HG02981 (cell line): ENCODE data around the gene PIK3CD.

ENCODE experiments used
- ATAC-seq: cut with Tn5 transposase; IDR thresholded peaks from one replicate; pipeline ENCODE4 v1.9.1; 2021; ENCODE audit warnings: mild to moderate bottlenecking, moderate library complexity; ENCODE audit not compliant: unreplicated experiment

The PIK3CD gene

DNA sequence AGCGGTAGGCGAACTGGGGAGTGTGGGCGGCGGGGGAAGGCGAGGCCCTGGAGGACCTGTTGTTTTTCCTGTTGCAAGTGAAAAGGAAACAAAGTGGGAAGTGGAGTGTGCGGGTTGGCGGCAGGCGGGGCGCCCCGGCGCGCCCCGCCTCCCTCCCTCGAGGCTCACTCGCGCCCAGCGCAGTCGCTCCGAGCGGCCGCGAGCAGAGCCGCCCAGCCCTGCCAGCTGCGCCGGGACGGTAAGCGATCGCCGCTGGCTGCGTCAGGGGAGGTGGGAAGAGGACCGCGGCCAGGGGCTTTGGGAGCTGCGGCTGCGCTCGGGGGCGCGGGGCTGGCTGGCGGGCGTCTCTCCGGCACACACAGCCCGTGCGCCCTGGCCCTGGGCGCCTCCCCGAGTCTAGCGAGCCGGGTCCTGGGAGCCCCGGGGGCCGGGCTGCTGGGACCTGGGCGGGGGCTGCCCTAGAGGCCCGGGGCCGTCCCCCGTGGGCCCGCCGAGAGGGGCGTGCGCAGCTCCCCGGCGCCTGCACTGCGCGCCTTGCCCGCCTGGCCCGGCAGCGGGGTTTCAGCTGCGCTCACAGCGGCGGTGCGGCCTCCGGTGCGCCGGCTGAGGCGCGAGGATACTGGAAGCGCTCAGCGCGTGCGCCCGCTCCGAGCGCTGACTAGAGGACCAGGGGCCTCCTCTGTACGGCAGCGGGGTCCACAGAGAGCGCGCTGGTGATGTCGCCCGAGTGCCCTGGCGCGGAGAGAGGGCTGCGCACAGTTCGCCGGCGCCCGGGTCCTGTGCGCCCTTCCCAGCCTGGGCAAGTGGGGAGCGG is at the start of gene PIK3CD:
TSS of gene PIK3CD (plus strand) at position 167 of the 814 bp plus-strand sequence. CDS start 58,725 bp downstream, outside the sequence.
- no peak for ATAC-seq

DNA sequence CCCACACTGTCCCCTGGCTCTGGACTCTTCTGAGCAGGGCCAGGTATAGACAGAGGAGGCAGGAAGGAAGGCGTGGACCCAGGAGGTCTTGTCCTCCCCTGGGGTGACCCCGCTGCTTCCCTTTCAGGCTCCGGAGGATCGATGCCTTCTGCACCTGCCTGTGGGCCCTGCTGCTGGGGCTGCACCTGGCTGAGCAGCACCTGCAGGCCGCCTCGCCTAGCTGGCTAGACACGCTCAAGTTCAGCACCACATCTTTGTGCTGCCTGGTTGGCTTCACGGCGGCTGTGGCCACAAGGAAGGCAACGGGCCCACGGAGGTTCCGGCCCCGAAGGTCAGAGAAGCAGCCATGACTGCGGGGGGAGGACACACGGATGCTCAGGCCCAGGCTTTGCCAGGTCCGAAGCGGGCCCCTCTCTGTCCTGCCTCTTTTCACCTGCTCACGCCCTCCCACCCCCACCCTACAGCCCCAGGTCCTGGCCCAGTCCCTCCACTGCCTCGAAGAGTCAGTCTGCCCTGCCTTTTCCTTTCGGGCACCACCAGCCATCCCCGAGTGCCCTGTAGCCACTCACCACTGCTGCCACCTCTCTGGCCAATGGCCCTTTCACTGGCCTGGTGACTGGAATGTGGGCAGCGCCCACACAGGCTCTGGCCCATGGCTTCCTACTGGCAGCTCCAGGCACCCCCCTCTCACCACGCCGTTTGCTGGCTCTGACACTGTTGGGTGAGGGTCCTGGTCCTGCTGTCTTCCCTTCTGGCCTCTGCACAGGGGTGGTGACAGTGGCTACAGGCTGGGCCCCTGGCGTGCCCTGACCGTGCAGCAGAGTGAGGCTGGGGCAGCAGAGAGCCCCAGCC is 49.4 kb upstream of the PIK3CD start:
- ATAC-seq: no peak

DNA sequence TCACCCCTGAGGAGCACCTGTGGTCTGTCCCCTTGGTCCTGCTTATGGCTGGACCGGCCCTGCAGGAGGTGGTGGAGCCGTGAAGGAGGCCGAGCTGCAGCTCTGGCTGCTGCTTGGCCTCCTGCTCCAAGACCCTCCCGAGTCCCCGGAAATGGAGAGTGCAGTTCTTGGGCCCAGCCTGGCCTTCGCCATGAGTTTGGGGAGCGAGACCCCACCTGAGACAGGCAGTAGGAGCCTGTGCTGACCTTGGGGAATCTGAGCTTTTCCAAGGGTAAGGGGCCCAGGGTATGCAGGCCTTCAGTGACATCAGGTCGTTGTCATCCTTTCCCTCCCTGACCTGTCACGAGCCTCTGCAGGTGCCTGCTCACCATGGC is 48.8 kb upstream of the PIK3CD start:
- no peak for ATAC-seq

DNA sequence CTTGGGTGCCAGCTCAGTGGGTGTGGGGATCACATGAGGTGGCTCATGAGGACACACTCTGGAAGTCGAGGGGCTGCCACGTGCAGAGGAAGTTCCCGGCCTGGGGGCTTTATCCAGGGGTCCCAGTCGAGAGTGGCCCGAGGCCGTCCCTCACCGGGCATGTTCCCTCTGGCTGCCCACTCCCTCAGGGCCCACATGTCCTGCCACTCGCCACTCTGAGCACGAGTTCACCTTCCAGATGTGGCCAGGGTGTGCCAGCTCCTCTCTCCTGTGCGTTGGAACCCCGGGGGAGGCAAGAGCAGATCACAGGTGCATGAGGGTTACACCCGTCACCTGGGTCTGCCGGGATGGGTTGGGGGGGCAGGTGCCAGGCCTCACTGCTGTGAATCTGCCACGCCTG is 48.2 kb upstream of the PIK3CD start:
- ATAC-seq: no peak

DNA sequence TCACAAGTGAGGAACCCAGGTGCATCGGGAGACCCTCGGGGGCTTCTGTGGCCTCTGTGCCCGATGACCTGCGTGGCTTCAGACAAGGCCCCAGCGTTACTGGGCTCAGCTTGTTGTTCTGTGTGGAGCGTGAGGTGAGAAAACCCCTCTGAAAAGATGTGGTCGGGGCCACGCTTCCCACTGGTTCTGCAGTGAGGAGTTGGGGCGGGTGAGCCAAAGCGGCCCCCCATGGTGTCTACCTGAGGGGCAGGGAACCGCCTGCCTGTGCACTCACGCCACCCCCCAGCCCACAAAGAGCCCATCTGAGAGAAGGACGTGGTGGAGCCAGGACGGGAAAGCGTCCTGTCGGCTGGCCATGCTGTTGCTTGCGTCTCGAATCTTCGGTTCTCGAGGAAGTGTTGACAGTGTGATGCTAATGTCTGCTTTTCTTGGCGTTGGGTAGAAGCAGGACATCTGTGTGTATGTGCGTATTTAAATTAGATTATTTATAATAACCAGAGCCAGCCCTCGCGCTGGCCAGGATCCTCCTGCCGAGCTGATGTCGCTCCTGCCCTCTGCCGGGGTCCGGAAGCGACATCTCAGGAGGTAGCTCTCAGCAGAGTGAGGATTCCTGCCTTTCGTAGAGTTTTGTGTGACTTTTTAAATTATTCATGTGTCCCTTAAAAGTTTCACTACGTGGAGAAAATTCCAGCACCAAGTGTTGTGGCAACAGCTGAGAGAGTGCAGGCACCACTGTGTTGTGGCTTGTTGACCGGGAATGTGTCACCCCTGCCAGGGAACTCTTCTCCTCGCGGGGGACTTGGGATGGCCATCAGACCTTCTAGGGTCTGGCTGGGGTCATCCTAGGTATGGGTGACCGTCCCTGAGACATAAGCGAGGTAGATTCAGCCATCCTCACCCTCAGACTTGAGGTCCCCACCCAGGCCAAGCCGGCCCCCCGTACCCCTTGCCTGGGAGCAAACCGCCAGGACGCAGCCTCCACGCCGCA is 47.5 kb upstream of the PIK3CD start:
- no peak for ATAC-seq

DNA sequence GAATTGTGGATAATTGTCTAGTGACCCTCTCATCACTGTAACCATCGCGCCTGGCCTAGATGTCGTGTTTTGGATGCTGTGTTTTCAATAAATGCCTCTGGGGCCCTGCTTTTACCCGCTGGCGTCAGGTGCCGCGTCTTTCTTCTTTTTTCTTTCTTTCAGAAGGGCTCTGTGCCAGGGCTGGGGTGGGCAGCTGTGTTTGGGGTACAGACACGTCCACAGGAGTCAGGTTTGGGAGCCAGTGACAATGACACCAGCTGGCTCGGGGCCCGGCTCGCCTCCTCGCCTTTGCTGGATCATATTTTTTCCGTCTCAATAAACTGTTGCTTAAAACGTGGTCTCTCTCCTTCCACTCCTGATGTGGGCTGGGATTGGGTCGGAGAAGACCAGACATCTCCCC is 46.7 kb upstream of the PIK3CD start:
- ATAC-seq: no peak

DNA sequence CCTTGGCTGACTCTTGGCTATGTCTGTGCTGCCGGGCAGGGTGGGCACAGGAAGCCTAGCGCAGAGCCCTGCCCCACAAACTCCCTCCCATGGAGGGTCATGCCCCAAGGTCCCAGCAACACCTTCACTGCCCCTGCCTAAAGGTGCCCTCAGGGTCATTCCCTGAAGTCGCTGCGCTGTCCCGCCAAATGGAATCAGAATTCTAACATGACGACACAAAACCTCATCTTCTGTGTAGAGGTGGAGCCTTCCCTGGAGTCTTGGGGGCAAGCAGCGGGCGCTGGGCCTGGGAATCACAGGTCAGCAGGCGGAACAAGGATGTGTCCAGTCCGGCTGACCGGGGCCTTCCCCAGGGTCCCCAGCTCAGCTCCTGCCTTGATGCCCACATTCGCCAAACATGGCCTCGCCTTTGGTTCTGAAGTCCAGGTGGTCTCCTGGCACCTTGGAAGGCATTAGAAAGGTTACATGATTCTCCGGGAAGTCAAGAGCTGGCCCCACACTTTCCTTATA is 45.5 kb upstream of the PIK3CD start:
- no peak for ATAC-seq

DNA sequence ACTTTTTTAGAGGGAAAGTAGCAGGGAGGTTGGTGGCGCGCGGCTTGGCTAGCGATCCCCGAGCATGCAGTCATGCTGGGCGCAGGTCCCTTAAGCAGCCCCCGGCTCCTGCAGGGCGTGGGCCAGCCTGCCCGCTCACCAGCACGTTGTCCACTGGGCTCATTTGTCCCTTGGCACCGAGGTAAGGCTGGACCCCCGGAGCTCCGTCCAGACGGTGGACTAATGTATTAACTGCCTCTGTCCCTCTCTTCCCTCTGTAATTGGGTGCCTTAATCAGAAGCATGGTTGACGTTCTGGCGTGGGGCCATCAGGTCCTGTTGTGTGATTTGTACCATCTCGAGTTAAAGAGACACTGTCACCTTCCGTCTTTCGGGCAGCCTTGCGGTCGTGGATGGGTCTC is 45.1 kb upstream of the PIK3CD start:
- no peak for ATAC-seq

DNA sequence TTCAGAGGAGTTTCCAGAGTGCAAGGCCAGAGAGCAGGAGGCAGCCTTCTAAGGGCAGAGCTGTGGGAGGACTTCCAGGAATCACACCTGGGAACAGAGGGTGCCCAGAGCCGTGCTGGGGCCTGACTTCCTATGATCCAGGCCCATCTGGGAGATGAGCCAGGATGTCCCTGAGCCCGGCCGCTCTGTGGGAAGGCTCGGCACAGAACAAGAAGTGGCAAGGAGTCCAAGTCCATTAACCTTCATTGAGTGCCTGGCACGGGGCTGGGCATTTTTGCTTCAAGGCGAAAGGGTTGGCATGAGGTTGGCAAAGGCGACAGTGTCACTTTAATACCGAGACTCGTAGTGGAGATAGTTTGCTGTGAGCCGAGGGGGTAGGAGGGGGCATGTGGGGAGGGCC is 44.6 kb upstream of the PIK3CD start:
- ATAC-seq: no peak

DNA sequence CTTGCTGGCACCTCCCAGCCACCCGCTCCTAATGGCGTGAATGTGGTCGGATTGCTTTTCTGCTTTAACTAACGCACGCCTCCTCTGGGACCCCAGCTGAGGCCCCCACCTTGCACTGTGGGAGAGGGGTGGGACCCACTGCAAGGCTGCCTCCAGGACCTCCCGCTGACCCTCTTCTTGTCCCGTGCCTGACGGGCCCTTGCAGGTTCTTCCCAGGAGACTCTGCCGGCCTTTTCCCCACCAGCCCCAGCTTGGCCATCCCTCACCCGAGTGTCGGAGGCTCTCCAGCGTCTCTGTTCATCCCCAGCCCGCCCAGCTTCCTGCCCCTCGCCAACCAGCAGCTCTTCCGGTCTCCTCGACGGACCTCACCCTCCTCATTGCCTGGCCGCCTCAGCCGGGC is 44.2 kb upstream of the PIK3CD start:
- ATAC-seq: no peak

DNA sequence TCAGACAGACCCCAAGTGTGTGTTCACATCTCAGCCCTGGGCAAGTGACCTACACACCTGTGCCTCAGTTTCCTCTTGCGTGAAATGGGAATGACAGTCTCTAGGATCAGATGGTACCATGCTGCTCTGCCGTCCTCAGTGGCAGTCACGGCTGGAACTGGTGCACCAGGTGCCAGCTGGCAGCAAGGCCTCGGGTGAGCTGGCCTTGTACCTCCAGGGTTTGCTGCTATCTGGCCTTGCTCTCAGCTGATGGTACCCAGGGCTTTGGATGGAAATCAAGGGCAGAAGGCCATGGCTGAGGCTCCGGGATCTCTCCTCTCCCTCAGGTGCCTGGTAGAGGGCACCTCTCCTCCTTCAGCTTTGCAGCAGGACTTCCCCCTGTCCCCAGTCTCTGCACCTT is 41.5 kb upstream of the PIK3CD start:
- no peak for ATAC-seq

DNA sequence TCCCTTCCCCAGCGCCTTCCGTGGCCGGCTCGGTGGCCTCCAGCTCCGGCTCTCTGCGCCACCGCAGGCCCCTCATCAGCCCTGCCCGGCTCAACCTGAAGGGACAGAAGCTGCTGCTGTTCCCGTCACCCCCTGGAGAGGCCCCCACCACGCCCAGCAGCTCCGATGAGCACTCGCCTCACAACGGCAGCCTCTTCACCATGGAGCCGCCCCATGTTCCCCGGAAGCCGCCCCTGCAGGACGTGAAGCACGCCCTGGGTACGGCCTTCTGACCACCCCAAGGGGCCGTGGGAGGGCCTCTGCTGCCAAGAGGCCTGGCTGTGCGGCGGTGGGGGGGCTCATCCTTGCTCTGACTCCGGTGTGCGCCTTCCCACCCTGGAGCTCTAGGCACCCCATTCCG is 41.0 kb upstream of the PIK3CD start:
- ATAC-seq: no peak

DNA sequence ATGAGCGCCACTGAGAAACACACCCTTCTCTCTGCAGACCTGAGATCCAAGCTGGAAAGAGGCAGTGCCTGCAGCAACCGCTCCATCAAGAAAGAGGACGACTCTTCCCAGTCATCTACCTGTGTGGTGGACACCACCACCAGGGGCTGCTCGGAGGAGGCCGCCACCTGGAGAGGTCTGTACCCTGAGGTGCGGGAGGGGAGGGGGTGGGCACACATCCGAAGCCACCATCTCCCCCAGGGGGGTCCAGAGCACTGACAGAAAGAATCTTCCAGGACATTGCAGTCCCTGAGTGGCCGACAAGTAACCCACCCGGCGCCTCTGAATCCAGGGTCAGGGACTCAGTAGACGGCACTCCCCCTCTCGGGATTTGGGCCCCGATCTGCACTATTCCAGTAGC is 39.8 kb upstream of the PIK3CD start:
- ATAC-seq: no peak

DNA sequence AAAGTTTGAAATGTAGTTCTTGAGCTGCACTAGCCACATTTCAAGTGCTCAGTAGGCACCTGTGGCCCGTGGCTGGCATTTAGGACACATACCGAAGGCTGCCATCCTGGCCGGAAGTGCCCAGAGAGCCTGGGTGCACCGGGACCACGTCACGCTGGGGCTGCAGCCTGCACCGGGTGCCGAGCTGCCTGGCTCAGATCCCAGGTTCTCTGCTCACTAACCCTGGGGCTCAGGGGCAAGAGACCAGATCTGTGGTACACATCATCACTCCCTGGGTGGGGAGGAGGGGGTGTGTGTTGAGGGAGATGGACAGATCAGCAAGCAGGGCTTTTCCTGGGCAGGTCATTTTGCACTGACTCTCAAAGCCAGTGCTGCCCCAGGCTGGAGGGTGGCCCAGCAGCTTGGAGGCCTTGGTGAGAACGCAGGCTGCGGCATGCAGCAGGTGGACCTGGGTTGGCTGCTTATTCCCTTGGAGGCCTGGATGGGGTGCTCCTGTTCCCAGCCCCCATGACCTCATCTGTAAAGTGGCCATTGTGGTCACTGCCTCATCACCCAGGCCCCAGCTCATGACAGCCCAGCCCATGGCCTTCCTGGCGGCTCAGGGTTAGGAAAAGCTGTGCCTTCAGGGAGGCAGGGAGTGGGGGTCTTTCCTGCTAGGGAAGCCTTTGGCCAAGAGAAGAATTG is 39.2 kb upstream of the PIK3CD start:
- ATAC-seq: no peak

DNA sequence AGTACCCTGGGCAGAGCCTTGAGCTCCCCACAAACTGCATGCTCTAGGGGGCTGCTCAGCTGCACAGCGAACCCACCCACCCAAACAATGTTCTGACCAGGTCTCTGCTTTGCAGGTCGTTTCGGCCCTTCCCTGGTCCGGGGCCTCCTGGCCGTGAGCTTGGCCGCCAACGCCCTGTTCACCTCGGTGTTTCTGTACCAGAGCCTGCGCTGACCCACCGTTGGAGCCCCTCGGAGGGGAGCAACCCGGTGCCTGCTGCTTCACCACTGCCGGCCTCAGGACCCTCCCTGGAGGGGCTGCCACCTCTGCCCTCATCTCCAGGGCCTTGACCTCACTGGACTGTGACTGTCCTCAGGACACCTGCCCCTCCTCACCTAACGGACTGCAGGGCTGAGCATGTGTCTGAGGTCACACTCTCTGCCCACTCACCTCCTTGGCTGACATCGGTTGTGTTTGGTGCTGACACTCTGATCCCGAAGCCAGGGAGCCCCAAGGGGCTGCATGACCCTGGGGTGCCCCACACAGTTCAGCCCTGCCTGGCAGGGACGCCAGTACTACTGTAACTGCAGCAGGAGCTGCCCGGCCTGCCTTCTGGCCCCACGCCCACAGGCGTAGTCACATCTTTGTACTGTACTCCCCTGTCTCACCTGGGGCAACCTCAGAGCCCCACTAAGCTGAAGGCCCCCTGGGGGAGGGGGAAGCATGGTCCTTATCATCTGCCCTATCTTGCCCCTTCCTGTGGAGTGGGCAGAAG is 38.5 kb upstream of the PIK3CD start:
- ATAC-seq: no peak

DNA sequence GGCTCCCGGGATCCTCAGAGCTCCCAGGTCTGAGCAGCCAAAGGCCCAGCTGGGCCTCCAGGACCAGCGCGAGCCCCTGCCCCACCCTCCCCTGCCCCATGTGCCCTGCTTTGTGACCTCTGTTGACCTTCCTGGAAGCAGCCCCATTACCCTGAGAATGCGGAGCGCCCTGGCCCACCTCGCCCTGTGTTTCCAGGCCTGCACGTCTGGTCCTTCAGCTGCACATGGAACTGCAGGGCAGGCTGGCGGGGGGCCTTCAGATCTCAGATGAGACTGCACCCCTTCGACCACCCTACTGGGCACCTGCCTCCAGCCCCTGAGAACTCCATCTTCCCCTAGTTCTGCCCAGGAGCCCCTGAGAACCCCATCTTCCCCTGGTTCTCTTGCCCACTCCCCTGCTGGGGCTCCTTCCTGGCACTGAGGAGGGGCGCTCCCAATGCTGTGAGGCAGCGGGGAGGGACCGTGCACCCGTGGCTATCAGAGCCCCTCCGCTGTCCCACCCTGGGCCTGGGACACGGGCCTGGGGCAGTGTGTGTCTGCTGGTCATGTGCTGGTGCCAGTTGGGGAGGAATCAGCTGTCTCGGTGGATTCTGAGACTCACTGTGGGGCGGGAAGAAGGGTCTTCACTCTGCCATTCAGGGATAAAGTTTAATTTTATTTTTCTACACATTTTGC is 37.8 kb upstream of the PIK3CD start:
- no peak for ATAC-seq

DNA sequence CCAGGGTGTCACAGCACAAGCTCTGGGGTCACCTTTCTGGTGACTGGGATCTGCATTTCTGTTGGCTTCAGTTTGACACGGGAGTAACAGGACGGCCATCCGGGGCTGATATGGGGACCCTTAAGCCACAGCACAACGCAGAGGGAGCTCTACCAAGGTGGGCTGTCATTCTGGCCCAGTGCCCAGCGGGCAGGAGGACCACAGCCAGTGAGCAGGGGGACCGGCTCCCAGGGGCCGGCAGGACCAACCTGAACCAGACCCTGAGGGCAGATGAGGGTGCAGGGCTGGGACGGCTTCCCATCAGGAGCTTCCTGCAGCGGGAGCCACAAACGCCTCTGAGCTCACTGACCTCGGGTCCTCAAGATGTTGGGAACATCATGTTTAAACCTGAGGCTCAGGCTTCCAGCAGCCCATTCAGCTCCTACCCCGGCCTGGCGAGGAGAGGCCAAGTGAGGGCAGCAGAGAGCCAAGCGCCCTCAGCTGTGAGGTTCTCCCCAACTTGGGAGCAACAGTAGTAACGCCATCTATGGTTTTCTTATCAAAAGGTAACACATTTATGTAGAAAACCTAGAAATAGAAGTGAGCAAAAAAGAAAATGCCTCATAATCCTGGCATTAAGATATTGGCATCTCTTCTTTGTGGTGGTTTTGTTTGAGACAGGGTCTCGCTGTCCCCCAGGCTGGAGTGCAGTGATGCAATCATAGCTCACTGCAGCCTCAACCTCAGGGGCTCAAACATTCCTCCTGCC is 36.0 kb upstream of the PIK3CD start:
- ATAC-seq: no peak
